ENCODE data around the gene TCN1. TPM values are rescaled to one million over a fixed set of nuclear protein-coding genes. Genes with fewer than 3 reads are reported as not detected.
"Not testable (repeated sequence)": the region's sequence is repeated elsewhere in the genome, so short reads cannot be mapped to it uniquely, and the experiment has no call there.

The TCN1 gene
- total RNA-seq, 2 donors from 2014 or later = not detected

GRCh38 chr11:59829358-59829757 is 36.9 kb downstream of the TCN1 start:
- Mint-ChIP-seq H3K36me3 (no peaks in the 10 kb centered on the region), H3K9me3 (no peaks in the 10 kb centered on the region), H3K27ac (no peak overlapping the region)
- DNase-seq (ENCODE audit: low spot score in 2 of 2) (no peak), ATAC-seq (no peak)

GRCh38 chr11:59822989-59823566 is 43.2 kb downstream of the TCN1 start:
- DNase-seq (ENCODE audit: low spot score in 2 of 2) (no peak), ATAC-seq (peak; percentile 47 to 70)
- Mint-ChIP-seq H3K36me3 (no peaks in the 10 kb centered on the region), H3K9me3 (no peaks in the 10 kb centered on the region), H3K27ac (no peak overlapping the region)

GRCh38 chr11:59818572-59818971 is 47.7 kb downstream of the TCN1 start:
- ATAC-seq (no peak), DNase-seq (ENCODE audit: low spot score in 2 of 2) (no peak)
- no peak overlapping the region for H3K27ac Mint-ChIP-seq
- no peaks in the 10 kb centered on the region for H3K36me3 Mint-ChIP-seq
- no peaks in the 10 kb centered on the region for H3K9me3 Mint-ChIP-seq

GRCh38 chr11:59816434-59816833 is 49.9 kb downstream of the TCN1 start:
- H3K36me3 Mint-ChIP-seq; H3K27ac Mint-ChIP-seq; DNase-seq (ENCODE audit: low spot score in 2 of 2); H3K9me3 Mint-ChIP-seq; ATAC-seq: not testable (repeated sequence)

GRCh38 chr11:59815754-59816153 is 50.5 kb downstream of the TCN1 start:
- no peak overlapping the region for H3K27ac Mint-ChIP-seq
- ATAC-seq (no peak), DNase-seq (ENCODE audit: low spot score in 2 of 2) (no peak)
- peaks cover 6% of the 10 kb centered on the region in 2 donors for H3K36me3 Mint-ChIP-seq
- peaks cover 4 to 5% of the 10 kb centered on the region in 2 donors for H3K9me3 Mint-ChIP-seq

GRCh38 chr11:59814021-59814420 is 52.3 kb downstream of the TCN1 start:
- ATAC-seq (no peak), DNase-seq (ENCODE audit: low spot score in 2 of 2) (no peak)
- H3K27ac Mint-ChIP-seq = no peak overlapping the region
- H3K36me3 Mint-ChIP-seq = peaks cover 11 to 16% of the 10 kb centered on the region in 2 donors
- H3K9me3 Mint-ChIP-seq = peaks cover 4 to 5% of the 10 kb centered on the region in 2 donors

GRCh38 chr11:59813364-59813763 is 52.9 kb downstream of the TCN1 start:
- Mint-ChIP-seq H3K27ac (no peak overlapping the region), H3K36me3 (peaks cover 11 to 16% of the 10 kb centered on the region in 2 donors), H3K9me3 (peaks cover 4 to 5% of the 10 kb centered on the region in 2 donors)
- no peak for DNase-seq (ENCODE audit: low spot score in 2 of 2)
- no peak for ATAC-seq

GRCh38 chr11:59812220-59812619 is 54.1 kb downstream of the TCN1 start:
- H3K27ac Mint-ChIP-seq = no peak overlapping the region
- DNase-seq (ENCODE audit: low spot score in 2 of 2) = no peak

GRCh38 chr11:59810911-59811259 is 55.4 kb downstream of the TCN1 start:
- DNase-seq (ENCODE audit: low spot score in 2 of 2) (no peak), ATAC-seq (no peak)
- peaks cover 16 to 21% of the 10 kb centered on the region in 2 donors for H3K36me3 Mint-ChIP-seq
- H3K27ac Mint-ChIP-seq = peak overlapping the region; percentile 92 to 95
- H3K9me3 Mint-ChIP-seq = peaks cover 4 to 5% of the 10 kb centered on the region in 2 donors

More at GRCh38 chr11:59812220-59812619, 54.1 kb downstream of the TCN1 start:
- Mint-ChIP-seq H3K36me3 (peaks cover 11 to 16% of the 10 kb centered on the region in 2 donors), H3K9me3 (peaks cover 4 to 5% of the 10 kb centered on the region in 2 donors)
- no peak for ATAC-seq

- peaks cover 16 to 21% of the 10 kb centered on the region in 2 donors for H3K36me3 Mint-ChIP-seq
- H3K27ac Mint-ChIP-seq = peak within 1 kb of the TSS; percentile 92 to 95
- ATAC-seq (peak; percentile 98 to 99), DNase-seq (ENCODE audit: low spot score in 2 of 2) (peak; percentile 84 to 87)
- H3K9me3 Mint-ChIP-seq = peaks cover 4 to 5% of the 10 kb centered on the region in 2 donors
These were observed 55.9 kb downstream of the TCN1 start, which contains the start of gene MRPL16 for GRCh38 chr11:59810189-59810910. Gene MRPL16, minus strand, starts transcription at chr11:59810778. Its CDS starts 120 bp downstream, at chr11:59810658.

- DNase-seq (ENCODE audit: low spot score in 2 of 2) = no peak
- H3K36me3 Mint-ChIP-seq = peaks cover 16 to 21% of the 10 kb centered on the region in 2 donors
- H3K27ac Mint-ChIP-seq = peak overlapping the region; percentile 14 to 89
- no peak for ATAC-seq
- H3K9me3 Mint-ChIP-seq = peaks cover 4 to 5% of the 10 kb centered on the region in 2 donors
These were observed 59.2 kb downstream of the TCN1 start for GRCh38 chr11:59807047-59807610.

- Mint-ChIP-seq H3K9me3 (no peaks in the 10 kb centered on the region), H3K27ac (no peak overlapping the region), H3K36me3 (peaks cover 0 to 10% of the 10 kb centered on the region in 2 donors)
- DNase-seq (ENCODE audit: low spot score in 2 of 2) = no peak
- no peak for ATAC-seq
These were observed 62.2 kb downstream of the TCN1 start for GRCh38 chr11:59804061-59804460.

Other genes with a start within 250 kb of the TCN1 start
- 10 to 100 TPM; 72.3 to 88.0 TPM for gene PATL1, start 197.4 kb downstream of the TCN1 start, total RNA-seq
- gene OR10V1, start 152.6 kb downstream of the TCN1 start, total RNA-seq = not detected
- 10 to 100 TPM in 1 of 2 donors, 1 to 10 TPM in 1; 6.1 to 10.0 TPM for gene STX3, start 111.1 kb downstream of the TCN1 start, total RNA-seq
- gene MRPL16, start 55.7 kb downstream of the TCN1 start, total RNA-seq = 10 to 100 TPM; 67.9 to 94.2 TPM
- gene CBLIF, start 21.0 kb downstream of the TCN1 start, total RNA-seq = not detected
- gene OOSP3, start 12.3 kb upstream of the TCN1 start, total RNA-seq = not detected
- gene OOSP1, start 71.9 kb upstream of the TCN1 start, total RNA-seq = not detected
- gene OOSP4A, start 97.5 kb upstream of the TCN1 start, total RNA-seq = not detected
- gene OOSP4B, start 150.7 kb upstream of the TCN1 start, total RNA-seq = not detected
- gene OOSP2, start 173.9 kb upstream of the TCN1 start, total RNA-seq = not detected
- gene MS4A3, start 190.2 kb upstream of the TCN1 start, total RNA-seq = not detected
- gene MS4A2, start 222.2 kb upstream of the TCN1 start, total RNA-seq = not detected